ENCODE measurements around the gene BCL7C. TPM values are rescaled to one million over a fixed set of nuclear protein-coding genes. Genes with fewer than 3 reads are reported as not detected.

Gene BCL7C
- total and polyA plus RNA-seq, 2 of the 13 experiments (the other 11 are each of a cell fraction or from before 2014, with no cell fraction given): 17.7 to 33.8 TPM

DNA sequence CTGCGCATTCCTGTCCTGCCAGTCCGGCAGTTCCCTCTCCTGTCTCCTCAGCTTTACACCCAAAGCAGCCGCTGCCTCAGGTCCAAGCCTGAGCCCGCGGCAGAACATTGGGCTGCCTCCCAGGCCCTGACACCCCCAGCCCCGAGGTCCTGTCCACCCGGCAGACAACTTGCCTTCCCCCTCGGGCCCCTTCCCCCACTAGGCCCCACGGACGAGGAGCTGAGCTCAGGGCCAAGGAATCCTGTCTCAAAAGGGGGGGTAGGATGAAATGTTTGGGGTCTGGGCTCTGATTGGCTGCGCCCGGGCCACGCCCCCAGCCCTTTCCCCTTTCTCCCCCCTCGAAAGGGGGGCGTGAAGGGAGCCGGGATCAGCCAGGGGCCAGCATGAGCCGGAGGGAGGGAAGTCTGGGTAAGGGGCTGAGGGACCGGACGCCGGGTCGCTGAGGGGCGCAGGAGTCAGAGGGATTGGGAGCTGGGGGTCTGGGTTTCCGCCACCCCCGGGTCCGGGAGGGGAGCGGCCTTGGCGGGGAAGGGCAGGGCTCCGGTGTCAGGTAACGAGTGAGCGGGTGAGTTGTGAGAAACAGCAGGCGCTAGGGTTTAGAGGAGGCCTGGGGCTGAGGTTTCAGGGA, 2.5 kb upstream of the BCL7C start, which contains the start of gene CTF1 (continued):
- TF ChIP-seq ZNF274 (CRISPR knock-in tag; IDR thresholded peaks at IDR 0.05): peak; percentile 62; the same call in 1 of the 2 replicates
- peak; percentile 6; the same call in 1 of the 2 replicates for TF ChIP-seq ZKSCAN1 (IDR thresholded peaks at IDR 0.05; ENCODE audit: low read length)
- peak; percentile 66; the same call in 1 of the 2 replicates for TF ChIP-seq ZNF350 (CRISPR knock-in tag; IDR thresholded peaks at IDR 0.05; ENCODE audit: borderline replicate concordance, low read depth)
- TF ChIP-seq, protein P1, sequence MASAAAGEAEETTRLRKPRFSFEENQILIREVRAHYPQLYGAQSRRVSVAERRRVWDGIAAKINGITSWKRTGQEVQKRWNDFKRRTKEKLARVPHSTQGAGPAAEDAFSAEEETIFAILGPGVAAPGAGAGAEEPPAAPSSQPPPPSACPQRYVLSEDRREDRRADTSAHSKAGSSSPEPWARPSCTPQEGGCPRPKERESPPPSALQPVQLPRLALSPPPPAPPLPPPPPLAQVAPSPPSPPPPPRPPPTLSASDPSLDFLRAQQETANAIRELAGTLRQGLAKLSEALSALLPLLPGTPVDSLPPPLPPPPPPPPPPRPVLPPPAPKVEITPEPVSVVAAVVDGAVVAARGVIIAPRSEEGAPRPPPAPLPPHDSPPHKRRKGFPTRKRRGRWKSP (CRISPR knock-in tag; IDR thresholded peaks at IDR 0.05): 0 out of 2 replicates have a peak, but pooled peaks have one; percentile 31
- TF ChIP-seq TAF15 (IDR thresholded peaks at IDR 0.05; ENCODE audit: low read depth, low read length, poor library complexity, severe bottlenecking): peak; percentile 84
- 0 out of 2 replicates have a peak, but pooled peaks have one; percentile 14 for TF ChIP-seq ZNF7 (CRISPR knock-in tag; IDR thresholded peaks at IDR 0.05)
- TF ChIP-seq, protein P2, sequence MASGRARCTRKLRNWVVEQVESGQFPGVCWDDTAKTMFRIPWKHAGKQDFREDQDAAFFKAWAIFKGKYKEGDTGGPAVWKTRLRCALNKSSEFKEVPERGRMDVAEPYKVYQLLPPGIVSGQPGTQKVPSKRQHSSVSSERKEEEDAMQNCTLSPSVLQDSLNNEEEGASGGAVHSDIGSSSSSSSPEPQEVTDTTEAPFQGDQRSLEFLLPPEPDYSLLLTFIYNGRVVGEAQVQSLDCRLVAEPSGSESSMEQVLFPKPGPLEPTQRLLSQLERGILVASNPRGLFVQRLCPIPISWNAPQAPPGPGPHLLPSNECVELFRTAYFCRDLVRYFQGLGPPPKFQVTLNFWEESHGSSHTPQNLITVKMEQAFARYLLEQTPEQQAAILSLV (CRISPR knock-in tag; IDR thresholded peaks at IDR 0.05; ENCODE audit: borderline replicate concordance): peak; percentile 63; the same call in 1 of the 2 replicates
- no peak for TF ChIP-seq HNRNPUL1 (IDR thresholded peaks at IDR 0.05; ENCODE audit: low read depth, low read length)
- TF ChIP-seq SMAD9 (CRISPR knock-in tag; IDR thresholded peaks at IDR 0.05): 0 out of 2 replicates have a peak, but pooled peaks have one; percentile 17
- 0 out of 2 replicates have a peak, but pooled peaks have one; percentile 59 for TF ChIP-seq KLF12 (CRISPR knock-in tag; IDR thresholded peaks at IDR 0.05; ENCODE audit: borderline replicate concordance)
- TF ChIP-seq KAT8 (CRISPR knock-in tag; IDR thresholded peaks at IDR 0.05): no peak
- peak; percentile 58; the same call in 1 of the 2 replicates for TF ChIP-seq TARDBP (CRISPR knock-in tag; IDR thresholded peaks at IDR 0.05)
- TF ChIP-seq ATM (IDR thresholded peaks at IDR 0.05; ENCODE audit: borderline replicate concordance): no peak
- no peak for TF ChIP-seq ZFP36L2 (CRISPR knock-in tag; IDR thresholded peaks at IDR 0.05)
- TF ChIP-seq ZMYM3 (CRISPR knock-in tag; IDR thresholded peaks at IDR 0.05): no peak
- TF ChIP-seq HNRNPL (IDR thresholded peaks at IDR 0.05; ENCODE audit: low read depth, low read length): no peak
- TF ChIP-seq ARNT (IDR thresholded peaks at IDR 0.05): no peak
- TF ChIP-seq KLF11 (CRISPR knock-in tag; IDR thresholded peaks at IDR 0.05): peak; percentile 81; the same call in 1 of the 2 replicates
- TF ChIP-seq, protein P3, sequence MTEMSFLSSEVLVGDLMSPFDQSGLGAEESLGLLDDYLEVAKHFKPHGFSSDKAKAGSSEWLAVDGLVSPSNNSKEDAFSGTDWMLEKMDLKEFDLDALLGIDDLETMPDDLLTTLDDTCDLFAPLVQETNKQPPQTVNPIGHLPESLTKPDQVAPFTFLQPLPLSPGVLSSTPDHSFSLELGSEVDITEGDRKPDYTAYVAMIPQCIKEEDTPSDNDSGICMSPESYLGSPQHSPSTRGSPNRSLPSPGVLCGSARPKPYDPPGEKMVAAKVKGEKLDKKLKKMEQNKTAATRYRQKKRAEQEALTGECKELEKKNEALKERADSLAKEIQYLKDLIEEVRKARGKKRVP (CRISPR knock-in tag; IDR thresholded peaks at IDR 0.05): peak in 1 of 2 experiments; percentile 44; a peak in 1 of 4 replicates
- TF ChIP-seq, protein P4, sequence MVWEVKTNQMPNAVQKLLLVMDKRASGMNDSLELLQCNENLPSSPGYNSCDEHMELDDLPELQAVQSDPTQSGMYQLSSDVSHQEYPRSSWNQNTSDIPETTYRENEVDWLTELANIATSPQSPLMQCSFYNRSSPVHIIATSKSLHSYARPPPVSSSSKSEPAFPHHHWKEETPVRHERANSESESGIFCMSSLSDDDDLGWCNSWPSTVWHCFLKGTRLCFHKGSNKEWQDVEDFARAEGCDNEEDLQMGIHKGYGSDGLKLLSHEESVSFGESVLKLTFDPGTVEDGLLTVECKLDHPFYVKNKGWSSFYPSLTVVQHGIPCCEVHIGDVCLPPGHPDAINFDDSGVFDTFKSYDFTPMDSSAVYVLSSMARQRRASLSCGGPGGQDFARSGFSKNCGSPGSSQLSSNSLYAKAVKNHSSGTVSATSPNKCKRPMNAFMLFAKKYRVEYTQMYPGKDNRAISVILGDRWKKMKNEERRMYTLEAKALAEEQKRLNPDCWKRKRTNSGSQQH (CRISPR knock-in tag; IDR thresholded peaks at IDR 0.05; ENCODE audit: low read depth): no peak
- TF ChIP-seq NFE2L1 (CRISPR knock-in tag; IDR thresholded peaks at IDR 0.05; ENCODE audit: borderline replicate concordance): peak; percentile 56; the same call in 1 of the 2 replicates
- TF ChIP-seq ZSCAN30 (CRISPR knock-in tag; IDR thresholded peaks at IDR 0.05): no peak
- TF ChIP-seq, protein P5, sequence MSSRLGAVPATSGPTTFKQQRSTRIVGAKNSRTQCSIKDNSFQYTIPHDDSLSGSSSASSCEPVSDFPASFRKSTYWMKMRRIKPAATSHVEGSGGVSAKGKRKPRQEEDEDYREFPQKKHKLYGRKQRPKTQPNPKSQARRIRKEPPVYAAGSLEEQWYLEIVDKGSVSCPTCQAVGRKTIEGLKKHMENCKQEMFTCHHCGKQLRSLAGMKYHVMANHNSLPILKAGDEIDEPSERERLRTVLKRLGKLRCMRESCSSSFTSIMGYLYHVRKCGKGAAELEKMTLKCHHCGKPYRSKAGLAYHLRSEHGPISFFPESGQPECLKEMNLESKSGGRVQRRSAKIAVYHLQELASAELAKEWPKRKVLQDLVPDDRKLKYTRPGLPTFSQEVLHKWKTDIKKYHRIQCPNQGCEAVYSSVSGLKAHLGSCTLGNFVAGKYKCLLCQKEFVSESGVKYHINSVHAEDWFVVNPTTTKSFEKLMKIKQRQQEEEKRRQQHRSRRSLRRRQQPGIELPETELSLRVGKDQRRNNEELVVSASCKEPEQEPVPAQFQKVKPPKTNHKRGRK (CRISPR knock-in tag; IDR thresholded peaks at IDR 0.05): 0 out of 2 replicates have a peak, but pooled peaks have one; percentile 27
- peak; percentile 75; the same call in 1 of the 2 replicates for TF ChIP-seq ZNF615 (CRISPR knock-in tag; IDR thresholded peaks at IDR 0.05; ENCODE audit: borderline replicate concordance)
- TF ChIP-seq ZBTB21 (CRISPR knock-in tag; IDR thresholded peaks at IDR 0.05): no peak

All from HepG2 (cell line).